Activated CD8-positive, alpha-beta memory T cell treated with anti-CD3 and anti-CD28 coated beads, Interleukin-2, amount 50 U/mL, for 24 hours (primary cell): ENCODE results near the gene PRKCH.
"Not testable (repeated sequence)": the region's sequence is repeated elsewhere in the genome, so short reads cannot be mapped to it uniquely, and the experiment has no call there.

Source experiments
- DNase-seq: peaks from one replicate; pipeline ENCODE4 v3.0.0-alpha.2; 2020; ENCODE audit errors: extremely low read depth

Gene PRKCH

GRCh38 chr14:61392297-61392696 is 70.9 kb downstream of the PRKCH start:
- DNase-seq: no peak

- DNase-seq: no peak
Measured at GRCh38 chr14:61394542-61394941, 73.2 kb downstream of the PRKCH start.

GRCh38 chr14:61395115-61395725 is 73.8 kb downstream of the PRKCH start:
- DNase-seq: no peak

- no peak for DNase-seq
Measured at GRCh38 chr14:61396279-61396678, 74.9 kb downstream of the PRKCH start.

GRCh38 chr14:61396694-61397093 is 75.3 kb downstream of the PRKCH start:
- DNase-seq: no peak

GRCh38 chr14:61397615-61398014 is 76.2 kb downstream of the PRKCH start:
- DNase-seq: no peak

- DNase-seq: no peak
Measured at GRCh38 chr14:61398221-61398620, 76.8 kb downstream of the PRKCH start.

GRCh38 chr14:61399365-61399764 is 78.0 kb downstream of the PRKCH start:
- DNase-seq: no peak

GRCh38 chr14:61401461-61401860 is 80.1 kb downstream of the PRKCH start:
- DNase-seq: no peak

GRCh38 chr14:61403411-61403810 is 82.0 kb downstream of the PRKCH start:
- no peak for DNase-seq

GRCh38 chr14:61404637-61405036 is 83.3 kb downstream of the PRKCH start:
- DNase-seq: no peak

GRCh38 chr14:61406198-61406597 is 84.8 kb downstream of the PRKCH start:
- DNase-seq: no peak

- DNase-seq: no peak
Measured at GRCh38 chr14:61406675-61407074, 85.3 kb downstream of the PRKCH start.

GRCh38 chr14:61408498-61408897 is 87.1 kb downstream of the PRKCH start:
- DNase-seq: no peak

- no peak for DNase-seq
Measured at GRCh38 chr14:61409782-61410181, 88.4 kb downstream of the PRKCH start.

GRCh38 chr14:61415934-61416333 is 94.6 kb downstream of the PRKCH start:
- DNase-seq: not testable (repeated sequence)

GRCh38 chr14:61416591-61416990 is 95.2 kb downstream of the PRKCH start:
- no peak for DNase-seq

- DNase-seq: no peak
Measured at GRCh38 chr14:61417141-61417540, 95.8 kb downstream of the PRKCH start.

- DNase-seq: no peak
Measured at GRCh38 chr14:61417883-61418455, 96.6 kb downstream of the PRKCH start.

- DNase-seq: no peak
Measured at GRCh38 chr14:61418746-61419145, 97.4 kb downstream of the PRKCH start.

GRCh38 chr14:61419201-61419600 is 97.8 kb downstream of the PRKCH start:
- DNase-seq: no peak

GRCh38 chr14:61420326-61420725 is 98.9 kb downstream of the PRKCH start:
- no peak for DNase-seq

- no peak for DNase-seq
Measured at GRCh38 chr14:61421212-61421923, 100.0 kb downstream of the PRKCH start.
